ENCODE results near the gene ARL15.
A peak's percentile ranks its signal among the peaks of the same experiment; 100 is the strongest.
"Not testable (repeated sequence)": the region's sequence is repeated elsewhere in the genome, so short reads cannot be mapped to it uniquely, and the experiment has no call there.

Gene ARL15

DNA sequence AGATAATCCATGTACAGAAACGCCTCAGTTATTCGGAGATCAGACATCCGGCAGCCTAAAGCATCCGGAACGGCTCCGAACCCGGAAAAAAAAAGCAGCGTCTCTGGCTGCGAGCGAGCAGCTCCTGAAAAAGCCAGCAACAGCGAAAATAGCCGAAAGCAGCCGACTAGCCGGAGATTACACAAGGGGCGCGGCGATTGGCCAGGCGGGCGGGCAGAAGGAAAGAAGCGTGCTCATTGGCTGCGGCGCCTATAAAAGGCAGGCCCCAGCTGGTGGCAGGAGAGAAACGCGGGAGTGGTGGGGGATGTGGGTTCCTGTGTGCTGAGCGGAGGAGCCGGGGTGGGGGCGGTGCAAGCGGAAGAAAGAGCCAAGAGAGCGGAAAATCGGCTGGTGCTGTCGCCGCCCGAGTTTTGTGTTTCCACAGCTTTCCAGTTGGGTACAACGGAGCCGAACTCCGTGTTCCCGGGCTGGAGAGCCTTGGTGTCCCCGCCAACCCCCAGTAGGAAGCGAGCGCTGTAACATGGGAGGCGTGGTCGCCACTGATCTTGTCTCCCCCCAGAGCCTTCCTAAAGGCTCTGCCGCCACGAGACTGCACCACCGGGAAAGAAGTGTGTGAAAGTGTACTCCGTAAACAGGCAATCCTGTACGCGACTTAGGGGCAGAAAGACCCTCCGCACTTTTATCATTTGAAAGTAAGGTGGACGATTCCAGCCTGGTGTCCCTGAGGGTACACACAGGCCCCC is at the start of gene ARL15:
TSS of gene ARL15 (minus strand) at position 141 of the 743 bp plus-strand sequence.
- DNase-seq (ENCODE audit: low read depth in 2 of 2): peak; percentile 93 to 96

DNA sequence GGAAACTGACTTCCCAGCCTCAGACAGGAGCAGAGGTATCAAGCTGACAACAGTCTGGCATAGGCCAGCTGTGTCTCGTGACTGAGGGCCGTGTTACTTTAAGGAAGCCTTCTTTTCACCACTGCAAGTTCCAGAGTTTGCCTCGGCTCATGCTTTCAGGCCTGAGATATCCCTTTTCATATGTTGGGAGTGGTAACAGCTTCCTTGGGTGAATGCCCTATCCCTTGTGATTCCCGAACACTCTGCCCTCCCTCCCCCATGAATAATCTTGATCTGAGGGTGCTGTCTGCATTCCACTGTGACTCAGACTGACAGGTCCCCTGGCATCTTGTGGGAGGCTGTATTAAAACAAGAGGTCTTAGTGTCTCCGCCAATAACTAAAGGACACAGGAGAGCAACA is 49.7 kb upstream of the ARL15 start:
- DNase-seq (ENCODE audit: low read depth in 2 of 2): no peak

- DNase-seq (ENCODE audit: low read depth in 2 of 2): no peak
Measured at GRCh38 chr5:54357408-54358058, 47.2 kb upstream of the ARL15 start.

DNA sequence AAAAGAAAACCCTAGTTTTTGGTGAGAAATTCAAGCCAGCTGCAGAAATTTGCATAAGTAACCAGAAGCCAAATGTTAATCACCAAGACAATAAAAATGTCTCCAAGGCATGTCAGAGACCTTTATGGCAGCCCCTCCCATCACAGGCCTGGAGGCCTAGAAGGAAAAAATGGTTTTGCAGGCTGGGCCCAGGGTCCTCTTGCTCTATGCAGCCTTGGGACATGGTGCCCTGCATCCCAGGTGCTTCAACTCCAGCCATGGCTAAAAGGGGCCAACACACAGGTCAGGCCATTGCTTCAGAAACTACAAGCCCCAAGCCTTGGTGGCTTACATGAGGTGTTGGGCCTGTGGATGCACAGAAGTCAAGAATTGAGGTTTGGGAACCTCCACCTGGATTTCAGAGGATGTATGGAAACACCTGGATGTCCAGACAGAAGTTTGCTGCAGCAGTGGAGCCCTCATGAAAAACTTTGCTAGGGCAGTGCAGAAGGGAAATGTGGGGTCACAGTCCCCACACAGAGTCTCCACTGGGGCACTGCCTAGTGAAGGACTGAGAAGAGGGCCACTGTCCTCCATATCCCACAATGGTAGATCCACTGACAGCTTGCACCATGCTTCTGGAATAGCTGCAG is 43.7 kb upstream of the ARL15 start:
- DNase-seq (ENCODE audit: low read depth in 2 of 2): not testable (repeated sequence)

- not testable (repeated sequence) for DNase-seq (ENCODE audit: low read depth in 2 of 2)
Measured at GRCh38 chr5:54352580-54352979, 42.2 kb upstream of the ARL15 start.

DNA sequence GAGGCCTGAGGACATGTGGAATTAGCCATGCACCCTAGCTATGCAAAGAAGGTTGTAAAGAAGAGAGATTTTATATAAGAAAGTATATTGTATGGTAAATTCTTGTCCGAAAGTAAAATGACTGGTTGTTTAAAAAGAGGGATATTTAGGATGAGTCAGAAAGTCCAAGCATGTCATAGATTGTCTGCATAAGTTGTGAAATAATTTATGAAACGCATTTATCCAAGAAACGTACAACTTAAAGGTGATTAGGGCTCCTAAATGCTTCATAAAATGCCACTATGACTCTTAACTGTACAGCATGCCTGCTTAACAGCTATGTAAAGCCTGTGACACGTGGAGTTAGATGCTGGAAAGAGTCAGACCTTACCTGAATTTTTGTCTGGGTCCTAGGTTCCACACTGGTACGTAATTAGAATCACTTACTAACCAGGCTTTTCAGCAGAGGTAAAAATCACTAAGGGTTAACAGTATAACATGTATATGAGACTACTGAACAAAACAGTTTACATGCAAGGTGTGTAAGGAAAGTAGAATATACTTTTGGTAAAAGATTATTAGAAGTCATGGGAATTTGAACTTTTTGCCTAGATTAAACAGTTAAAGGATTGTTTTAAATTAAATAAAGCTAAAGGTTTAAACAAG is 37.0 kb upstream of the ARL15 start:
- DNase-seq (ENCODE audit: low read depth in 2 of 2): no peak

DNA sequence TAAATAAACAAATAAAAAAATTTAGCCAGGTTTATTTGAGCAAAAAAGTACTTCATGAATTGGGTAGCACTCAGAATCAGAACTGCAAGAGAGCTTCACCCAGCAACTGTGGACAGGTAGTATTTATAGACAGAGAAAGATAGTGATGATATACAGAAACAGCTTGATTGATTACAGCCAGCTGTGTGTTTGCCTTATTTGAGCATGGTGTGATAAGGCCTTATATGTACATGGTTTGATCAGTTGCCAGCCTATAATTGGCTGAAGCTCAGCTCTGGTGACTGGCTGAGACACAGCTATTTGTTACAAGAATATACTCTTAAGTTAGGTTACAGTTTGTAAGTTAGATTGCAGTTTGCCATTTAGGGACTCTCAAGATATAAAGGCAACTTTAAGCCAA is 34.3 kb upstream of the ARL15 start:
- DNase-seq (ENCODE audit: low read depth in 2 of 2): no peak

DNA sequence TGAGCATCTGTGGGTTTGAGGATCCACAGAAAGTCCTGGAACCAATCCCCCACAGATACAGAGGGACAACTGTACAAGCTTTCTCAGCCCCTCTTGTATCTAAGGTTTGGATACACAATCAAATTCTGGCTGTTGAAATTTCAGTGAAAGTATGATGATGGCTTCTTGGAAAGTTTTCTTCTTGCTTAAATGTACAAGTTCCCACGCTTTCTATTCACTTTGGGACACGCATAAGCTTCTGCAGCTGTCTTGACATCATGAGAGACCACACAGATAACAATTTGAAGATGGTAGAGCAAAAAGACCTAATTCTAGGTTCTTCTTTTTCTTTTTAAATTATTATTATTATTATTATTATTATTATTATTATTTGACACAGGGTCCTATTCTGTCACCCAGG is 31.6 kb upstream of the ARL15 start:
- no peak for DNase-seq (ENCODE audit: low read depth in 2 of 2)

DNA sequence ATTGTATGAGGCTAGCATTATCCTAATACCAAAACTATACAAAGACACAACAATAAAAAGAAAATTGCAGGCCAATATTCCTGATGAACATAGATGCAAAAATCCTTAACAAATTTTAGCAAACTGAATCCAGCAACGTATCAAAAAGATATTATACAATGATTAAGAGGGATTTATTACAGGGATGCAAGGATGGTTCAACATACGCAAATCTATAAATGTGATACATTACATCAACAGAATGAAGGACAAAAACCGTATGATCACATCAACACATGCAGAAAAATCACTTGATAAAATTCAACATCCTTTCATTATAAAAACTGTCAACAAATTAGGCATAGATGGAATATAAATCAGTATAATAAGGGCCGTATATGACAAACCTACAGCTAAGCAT is 27.1 kb upstream of the ARL15 start:
- no peak for DNase-seq (ENCODE audit: low read depth in 2 of 2)

GRCh38 chr5:54332720-54333119 is 22.3 kb upstream of the ARL15 start:
- no peak for DNase-seq (ENCODE audit: low read depth in 2 of 2)

DNA sequence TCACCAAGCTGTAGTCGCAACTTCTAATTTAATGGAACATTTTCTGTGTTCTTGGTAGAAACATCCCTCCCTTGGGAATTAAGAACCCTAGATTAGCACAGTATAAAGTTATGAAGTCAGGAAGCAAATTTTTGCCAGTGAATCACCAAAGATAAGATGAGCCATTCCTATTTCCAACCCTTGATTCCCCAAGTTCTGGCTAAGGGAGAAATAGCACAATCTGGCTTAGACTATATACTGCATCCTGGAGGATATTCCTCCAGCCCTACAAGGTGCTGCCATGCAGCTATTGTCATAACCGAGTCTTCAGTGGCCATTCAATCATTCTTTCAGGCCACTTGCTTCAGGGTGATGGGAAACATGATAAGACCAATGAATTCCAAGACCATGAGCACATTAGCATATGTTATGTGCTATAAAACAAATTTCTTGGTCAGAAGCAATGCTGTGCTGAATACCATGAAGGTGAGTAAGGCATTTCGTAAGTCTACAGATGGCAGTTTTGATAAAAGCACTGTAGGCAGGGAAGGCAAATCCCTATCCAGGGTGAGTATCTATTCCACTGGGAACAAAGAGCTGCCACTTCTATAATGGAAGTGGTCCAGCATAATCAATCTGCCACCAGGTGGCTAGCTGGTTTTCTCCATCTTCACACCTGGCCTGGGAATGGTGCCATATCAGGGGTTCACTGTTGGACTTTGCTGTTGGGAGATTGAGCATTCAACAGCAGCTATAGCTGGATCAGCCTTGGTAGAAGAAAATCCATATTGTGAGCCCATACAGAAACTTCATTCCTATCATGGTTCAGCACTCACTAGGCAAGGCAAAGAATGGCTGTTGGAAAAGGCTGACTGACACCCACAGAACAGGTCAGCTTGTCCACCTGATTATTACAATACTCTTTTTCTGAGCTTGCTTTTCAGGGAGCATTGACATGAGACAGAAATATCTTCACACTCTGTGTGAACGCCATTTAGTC is 19.6 kb upstream of the ARL15 start:
- DNase-seq (ENCODE audit: low read depth in 2 of 2): no peak

DNA sequence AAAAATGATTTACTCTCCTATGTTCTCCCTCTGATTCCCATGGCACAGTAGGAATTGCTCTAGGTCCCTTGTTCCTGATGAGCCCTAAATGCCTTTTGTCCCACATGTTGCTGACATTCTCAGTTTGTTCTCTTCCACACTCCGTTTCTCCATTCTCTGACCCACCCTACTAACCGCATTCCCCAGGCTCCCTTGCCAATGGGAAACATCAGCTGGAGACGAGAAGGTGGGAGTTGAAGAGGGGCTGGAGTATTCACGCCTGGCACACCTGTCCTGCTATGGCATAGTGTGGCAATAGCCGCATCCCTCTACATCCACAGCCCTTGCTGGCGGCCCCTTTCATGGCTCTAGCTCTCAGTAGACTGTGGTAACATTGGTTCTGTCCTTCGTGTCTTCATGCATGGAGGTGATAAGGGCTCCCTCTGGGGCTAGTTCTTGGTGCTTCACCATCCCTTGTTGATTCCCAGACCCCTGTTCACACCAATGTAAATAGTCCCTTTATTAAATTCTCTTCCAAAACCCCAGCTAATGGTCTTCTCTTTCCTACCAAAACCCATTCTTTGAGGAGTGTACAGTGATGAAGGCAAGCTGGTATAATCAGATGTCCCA is 16.4 kb upstream of the ARL15 start:
- no peak for DNase-seq (ENCODE audit: low read depth in 2 of 2)

- DNase-seq (ENCODE audit: low read depth in 2 of 2): no peak
Measured at GRCh38 chr5:54325610-54326311, 15.4 kb upstream of the ARL15 start.

- no peak for DNase-seq (ENCODE audit: low read depth in 2 of 2)
Measured at GRCh38 chr5:54325272-54325609, 14.9 kb upstream of the ARL15 start.

GRCh38 chr5:54324651-54325271 is 14.4 kb upstream of the ARL15 start:
- DNase-seq (ENCODE audit: low read depth in 2 of 2): no peak

DNA sequence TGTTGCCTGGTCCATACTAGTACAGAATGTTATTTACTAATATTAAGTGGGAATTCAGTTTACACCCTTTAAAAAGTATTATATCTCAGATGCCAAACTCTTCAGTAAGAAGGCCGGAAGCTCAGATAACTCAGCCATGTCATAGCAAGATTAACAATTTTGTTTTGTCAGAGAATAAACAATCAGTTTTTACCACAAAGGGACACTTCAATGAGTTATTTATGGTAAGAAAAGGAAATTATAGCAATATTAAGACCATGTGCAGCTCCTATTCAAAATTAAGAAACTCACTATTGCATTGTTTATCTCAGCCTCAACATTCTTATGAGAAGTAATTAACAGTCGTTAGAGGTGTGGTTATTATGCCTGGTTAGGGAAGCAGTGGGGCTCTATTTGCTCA is 13.1 kb upstream of the ARL15 start:
- DNase-seq (ENCODE audit: low read depth in 2 of 2): no peak

GRCh38 chr5:54320256-54320655 is 9.9 kb upstream of the ARL15 start:
- DNase-seq (ENCODE audit: low read depth in 2 of 2): no peak

- DNase-seq (ENCODE audit: low read depth in 2 of 2): no peak
Measured at GRCh38 chr5:54317511-54318260, 7.3 kb upstream of the ARL15 start.

Measured in stimulated activated CD8-positive, alpha-beta memory T cell treated with anti-CD3 and anti-CD28 coated beads, Interleukin-2, amount 100 ng/mL, for 1 hour (primary cell).